ENCODE measurements around the gene APIP.
A peak's percentile ranks its signal among the peaks of the same experiment; 100 is the strongest.

The APIP gene

GRCh38 chr11:34840736-34841386, 75.3 kb downstream of the APIP start:
- peak; percentile 1 for DNase-seq (ENCODE audit: low read depth)

GRCh38 chr11:34839969-34840368, 76.2 kb downstream of the APIP start:
- DNase-seq (ENCODE audit: low read depth): no peak

- DNase-seq (ENCODE audit: low read depth): no peak
Measured at GRCh38 chr11:34836958-34837856, 79.0 kb downstream of the APIP start.

GRCh38 chr11:34833602-34834001, 82.6 kb downstream of the APIP start:
- DNase-seq (ENCODE audit: low read depth): no peak

Measured in stromal cell of bone marrow (primary cell).